Measurements from ENCODE around the gene IDH3A. TPM values are rescaled to one million over a fixed set of nuclear protein-coding genes. Genes with fewer than 3 reads are reported as not detected.

Gene IDH3A
- polyA plus RNA-seq, 1 experiment: 49.3 TPM

- no peak for DNase-seq (ENCODE audit: low read depth)
- Histone ChIP-seq H3K27me3 (ENCODE audit: control insufficient read depth, insufficient read depth, low read length) (0 out of 2 replicates have a peak, but pooled peaks cover 2% of the 10 kb centered on the region), H3K4me3 (ENCODE audit: low read depth, low read length) (no peak overlapping the region), H3K36me3 (ENCODE audit: control insufficient read depth, insufficient read depth, low read length) (no peaks in the 10 kb centered on the region)
- CTCF ChIA-PET: interaction anchor here (1.1 kb wide), 1 partner anchor 11 kb away, joined by 3 read pairs; no protein-coding TSS in a partner anchor
- no peak for TF ChIP-seq CTCF (IDR thresholded peaks at IDR 0.05; ENCODE audit: insufficient read depth, low read depth, low read length)
- POLR2A ChIA-PET: interaction anchor here (0.6 kb wide), 1 partner anchor 342 kb away, joined by 10 read pairs; no protein-coding TSS in a partner anchor
These were observed 59.9 kb downstream of the IDH3A start for GRCh38 chr15:78208887-78209645.

- CTCF ChIA-PET: interaction anchor here (1.1 kb wide), 3 partner anchors 10 to 101 kb away, joined by 3 to 5 read pairs (median 3); no protein-coding TSS in a partner anchor
- no peak for DNase-seq (ENCODE audit: low read depth)
- Histone ChIP-seq H3K36me3 (ENCODE audit: control insufficient read depth, insufficient read depth, low read length) (no peaks in the 10 kb centered on the region), H3K27me3 (ENCODE audit: control insufficient read depth, insufficient read depth, low read length) (0 out of 2 replicates have a peak, but pooled peaks cover 2% of the 10 kb centered on the region), H3K4me3 (ENCODE audit: low read depth, low read length) (no peak overlapping the region)
- TF ChIP-seq CTCF (IDR thresholded peaks at IDR 0.05; ENCODE audit: insufficient read depth, low read depth, low read length): no peak
- POLR2A ChIA-PET: interaction anchor here (0.6 kb wide), 1 partner anchor 343 kb away, joined by 10 read pairs; no protein-coding TSS in a partner anchor
These were observed 60.6 kb downstream of the IDH3A start for GRCh38 chr15:78209646-78210348.

- no peak for TF ChIP-seq CTCF (IDR thresholded peaks at IDR 0.05; ENCODE audit: insufficient read depth, low read depth, low read length)
- POLR2A ChIA-PET: no interaction called here
- no peak overlapping the region for H3K4me3 ChIP-seq (ENCODE audit: low read depth, low read length)
- no peaks in the 10 kb centered on the region for H3K36me3 ChIP-seq (ENCODE audit: control insufficient read depth, insufficient read depth, low read length)
- no peak for DNase-seq (ENCODE audit: low read depth)
- CTCF ChIA-PET: interaction anchor here (1.1 kb wide), 2 partner anchors 15 to 102 kb away, joined by 3 to 5 read pairs; no protein-coding TSS in a partner anchor
- H3K27me3 ChIP-seq (ENCODE audit: control insufficient read depth, insufficient read depth, low read length): 0 out of 2 replicates have a peak, but pooled peaks cover 2% of the 10 kb centered on the region
These were observed 61.2 kb downstream of the IDH3A start for GRCh38 chr15:78210349-78210717.

- H3K4me3 ChIP-seq (ENCODE audit: low read depth, low read length): no peak overlapping the region
- ChIA-PET CTCF (interaction anchor here (0.8 to 2.4 kb wide), 5 partner anchors 16 to 101 kb away, joined by 3 to 10 read pairs (median 3); no protein-coding TSS in a partner anchor), POLR2A (no interaction called here)
- H3K27me3 ChIP-seq (ENCODE audit: control insufficient read depth, insufficient read depth, low read length): 0 out of 2 replicates have a peak, but pooled peaks cover 2% of the 10 kb centered on the region
- H3K36me3 ChIP-seq (ENCODE audit: control insufficient read depth, insufficient read depth, low read length): no peaks in the 10 kb centered on the region
- DNase-seq (ENCODE audit: low read depth): no peak
- TF ChIP-seq CTCF (IDR thresholded peaks at IDR 0.05; ENCODE audit: insufficient read depth, low read depth, low read length): no peak
These were observed 62.2 kb downstream of the IDH3A start for GRCh38 chr15:78211189-78211921.

All from BJ (cell line).